GM12878 (cell line): Measurements from ENCODE around the gene ADGRD1. TPM values are rescaled to one million over a fixed set of nuclear protein-coding genes. Genes with fewer than 3 reads are reported as not detected.

ENCODE experiments used
- ATAC-seq: fragments of 200-7000 bp; cut with Tn5 transposase; 3 replicates; pipeline ENCODE4 v1.9.1; 2020; ENCODE audit warnings: mild to moderate bottlenecking, moderate library complexity
- BruUV-seq: library from RNA; stranded (reverse); fragments of 400-500 nt; replicated peaks from 2 replicates; lab custom pipeline; 2021; lab: Mats Ljungman, UMichigan
- CTCF ChIA-PET: fragments of 300-600 bp; sonication (Branson Sonifier 250); formaldehyde crosslinking; extraction: SDS; loops from one replicate; lab custom pipeline; 2021; ENCODE audit warnings: inconsistent platforms; lab: Yijun Ruan, JAX
- POLR2A ChIA-PET: fragments of 350-600 bp; formaldehyde crosslinking; extraction: SDS; loops from one replicate; lab custom pipeline; 2021; ENCODE audit warnings: inconsistent platforms; lab: Charles Lee
- RAD21 ChIA-PET: fragments of 300-600 bp; sonication (Branson Sonifier 250); formaldehyde crosslinking; loops from one replicate; lab custom pipeline; 2023; ENCODE audit warnings: antibody characterized with exemption; ENCODE audit not compliant: unreplicated experiment; lab: Charles Lee
- SMC1A ChIA-PET: fragments of 300-600 bp; sonication (Branson Sonifier 250); formaldehyde crosslinking; loops from one replicate; lab custom pipeline; 2023; ENCODE audit not compliant: unreplicated experiment, uncharacterized antibody; lab: Charles Lee
- DNase-seq: peaks from one replicate; pipeline ENCODE4 v3.0.0-alpha.2; 2011; ENCODE audit warnings: low read depth, low spot score
- FAIRE-seq: peaks from 3 replicates; lab custom pipeline; 2011; peaks lifted over from hg19 to GRCh38; lab: Jason Lieb, UNC
- H2AFZ ChIP-seq: 2 replicates; pipeline ENCODE4 v1.6.0; 2011; ENCODE audit warnings: low read depth, low read length, control low read depth; ENCODE audit not compliant: control insufficient read depth
- H3K27ac ChIP-seq: 2 replicates; pipeline ENCODE4 v1.5.1; 2011; ENCODE audit warnings: control low read depth; ENCODE audit not compliant: control insufficient read depth, insufficient read depth
- H3K27me3 ChIP-seq, 2 experiments: replicated peaks in 1 of 2; 2 replicates each; pipeline versions ENCODE4 v1.6.0 to v1.6.1; 2011; ENCODE audit warnings: low read length in 1 of 2; ENCODE audit not compliant: control insufficient read depth in 2 of 2, insufficient read depth in 2 of 2
- H3K36me3 ChIP-seq, 2 experiments: 2 replicates each; pipeline ENCODE4 v1.5.1; 2011; ENCODE audit warnings: low read length in 1 of 2; ENCODE audit not compliant: control insufficient read depth in 2 of 2, insufficient read depth in 2 of 2
- H3K4me1 ChIP-seq: 2 replicates; pipeline ENCODE4 v1.6.1; 2011; ENCODE audit warnings: mild to moderate bottlenecking, low read length, moderate library complexity, mixed read lengths; ENCODE audit not compliant: control insufficient read depth, insufficient read depth
- H3K4me2 ChIP-seq: 2 replicates; pipeline ENCODE4 v1.6.0; 2011; ENCODE audit warnings: control low read depth; ENCODE audit not compliant: control insufficient read depth, insufficient read depth
- H3K4me3 ChIP-seq: fragments of 200-600 bp; sonication (generic); 2 replicates; pipeline ENCODE4 v1.5.1; 2016
- H3K79me2 ChIP-seq: 2 replicates; pipeline ENCODE4 v1.6.0; 2011; ENCODE audit warnings: low read length; ENCODE audit not compliant: control insufficient read depth, insufficient read depth
- H3K9ac ChIP-seq: 2 replicates; pipeline ENCODE4 v1.8.0; 2011; ENCODE audit warnings: low read length, control low read depth, mixed read lengths; ENCODE audit not compliant: control insufficient read depth, insufficient read depth
- H3K9me3 ChIP-seq: replicated peaks from 3 replicates; pipeline ENCODE4 v1.5.1; 2011; ENCODE audit warnings: mild to moderate bottlenecking, low read length; ENCODE audit not compliant: control insufficient read depth, insufficient read depth
- H4K20me1 ChIP-seq: 2 replicates; pipeline ENCODE4 v1.6.0; 2011; ENCODE audit not compliant: control insufficient read depth, insufficient read depth
- CTCF ChIP-seq, 3 experiments: IDR thresholded peaks in 2 of 3; conservative IDR thresholded peaks in 1 of 3; 2 replicates each; pipeline ENCODE4 v1.5.1; 2011; ENCODE audit warnings: low read depth in 3 of 3, low read length in 3 of 3, mild to moderate bottlenecking in 3 of 3, control low read depth in 2 of 3, moderate library complexity in 2 of 3, inconsistent platforms in 1 of 3, mixed read lengths in 1 of 3; ENCODE audit not compliant: control insufficient read depth in 2 of 3, insufficient read depth in 1 of 3; ENCODE audit errors: extremely low read depth in 1 of 3
- EGR1 ChIP-seq, 2 experiments: IDR thresholded peaks; 1 replicate in 1 of 2; 2 replicates in 1 of 2; pipeline ENCODE4 v1.6.1; 2011 to 2012; ENCODE audit warnings: low read depth in 2 of 2, low read length in 2 of 2, borderline replicate concordance in 1 of 2, mild to moderate bottlenecking in 1 of 2, moderate library complexity in 1 of 2
- FOXK2 ChIP-seq: fragments of 450-650 bp; IDR thresholded peaks from 2 replicates; pipeline ENCODE4 v1.6.1; 2017; ENCODE audit warnings: mild to moderate bottlenecking, moderate library complexity
- HDAC2 ChIP-seq: fragments of 200-600 bp; sonication (generic); IDR thresholded peaks from 2 replicates; pipeline ENCODE4 v1.6.1; 2017
- MEF2A ChIP-seq: IDR thresholded peaks from 2 replicates; pipeline ENCODE4 v1.6.1; 2011; ENCODE audit warnings: low read depth, mild to moderate bottlenecking, low read length, moderate library complexity; ENCODE audit not compliant: insufficient read depth
- PML ChIP-seq: IDR thresholded peaks from 2 replicates; pipeline ENCODE4 v1.6.1; 2012; ENCODE audit warnings: low read length, inconsistent platforms
- RCOR1 ChIP-seq: conservative IDR thresholded peaks from 2 replicates; pipeline ENCODE4 v1.6.1; 2012; ENCODE audit warnings: low read depth, low read length, improper control_type of control experiment
- SIN3A ChIP-seq: IDR thresholded peaks from 2 replicates; pipeline ENCODE4 v1.6.1; 2012; ENCODE audit warnings: low read depth, low read length, improper control_type of control experiment
- SMAD5 ChIP-seq: IDR thresholded peaks from 2 replicates; pipeline ENCODE4 v1.6.1; 2016; ENCODE audit warnings: antibody characterized with exemption, low read depth
- SMC3 ChIP-seq: IDR thresholded peaks from 2 replicates; pipeline ENCODE4 v1.6.1; 2011; ENCODE audit warnings: low read length, improper control_type of control experiment, borderline replicate concordance
- SPI1 ChIP-seq: IDR thresholded peaks from 2 replicates; pipeline ENCODE4 v1.6.1; 2011; ENCODE audit warnings: low read depth, mild to moderate bottlenecking, low read length, moderate library complexity, borderline replicate concordance; ENCODE audit not compliant: insufficient read depth
- TBL1XR1 ChIP-seq: IDR thresholded peaks from 2 replicates; pipeline ENCODE4 v1.6.1; 2012; ENCODE audit warnings: low read depth, low read length, improper control_type of control experiment
- USF2 ChIP-seq: IDR thresholded peaks from 2 replicates; pipeline ENCODE4 v1.6.1; 2011; ENCODE audit warnings: low read depth, low read length, improper control_type of control experiment, borderline replicate concordance
- ZBTB40 ChIP-seq: fragments of 450-650 bp; IDR thresholded peaks from 2 replicates; pipeline ENCODE4 v1.6.1; 2016; ENCODE audit warnings: mild to moderate bottlenecking, moderate library complexity, borderline replicate concordance
- WGBS: methylation state at CpG from one replicate; pipeline ENCODE4 v1.1.6; 2016; ENCODE audit warnings: low lambda C conversion rate; ENCODE audit not compliant: insufficient replicate concordance, insufficient coverage; ENCODE audit errors: missing lambda C conversion rate; 5-methylcytosine and 5-hydroxymethylcytosine counted together
- in situ Hi-C: fragments of 300-500 bp; cut with MboI; formaldehyde crosslinking; loops from 9 replicates; pipeline ENCODE4 v1.14.3; 2018; ENCODE audit warnings: mixed read lengths
- intact Hi-C: fragments of 100-400 bp; cut with micrococcal nuclease; formaldehyde crosslinking; loops from one replicate; pipeline ENCODE4 v1.14.2; 2022; ENCODE audit not compliant: unreplicated experiment
- polyA plus RNA-seq, 11 experiments: library from polyadenylated mRNA; depleted of rRNA in 4 of 11; unstranded in 6 of 11; stranded (reverse) in 5 of 11; fragments of >200 nt; fragmentation: Nextera tagmentation in 4 of 11; fragmentation: Illumina TruSeq in 1 of 11; extraction: Ambion mirVana in 4 of 11; extraction: Trizol in 1 of 11; gene quantifications; 1 replicate in 1 of 11; 2 replicates in 10 of 11; pipeline versions ENCODE4 v1.2.1 to v1.2.3, GENCODE V29; 2011 to 2016; ENCODE audit warnings: inconsistent platforms in 2 of 11, missing spikeins in 2 of 11, low read depth in 1 of 11
- total RNA-seq, 4 experiments: library from RNA; depleted of rRNA in 3 of 4; stranded (reverse); fragments of >200 nt in 3 of 4; fragmentation: Illumina TruSeq in 1 of 4; extraction: Trizol in 1 of 4; gene quantifications; 2 replicates each; pipeline versions ENCODE4 v1.2.1 to v1.2.3, GENCODE V29; 2013 to 2021

The ADGRD1 gene
- total and polyA plus RNA-seq, 10 of the 15 experiments (the other 5 are each of a cell fraction or from before 2014, with no cell fraction given): 0.15 to 12.7 (median 1.2) TPM

- WGBS: 85% methylated on average over 23 of the region's 23 CpGs
- H4K20me1 ChIP-seq: no peaks in the 10 kb centered on the region
- ChIA-PET SMC1A (no interaction called here), RAD21 (no interaction called here), CTCF (no interaction called here), POLR2A (no interaction called here)
- H3K79me2 ChIP-seq: no peaks in the 10 kb centered on the region
- DNase-seq: no peak
- ATAC-seq: no peak
- no peaks in the 10 kb centered on the region for H3K9me3 ChIP-seq
- no peak overlapping the region for H3K9ac ChIP-seq
- H3K27me3 ChIP-seq: no peaks in the 10 kb centered on the region; a peak in 1 of 4 replicates
- no TSS peak for BruUV-seq
- no peaks in the 10 kb centered on the region for H3K4me1 ChIP-seq
- no peaks in the 10 kb centered on the region for H3K36me3 ChIP-seq
- no peak for FAIRE-seq
- H3K4me3 ChIP-seq: no peak overlapping the region
- no peak overlapping the region for H3K4me2 ChIP-seq
- H3K27ac ChIP-seq: no peak overlapping the region
- intact Hi-C loops (no loop called here), in situ Hi-C loops (no loop called here)
- no peak overlapping the region for H2AFZ ChIP-seq
- TF ChIP-seq ZBTB40: no peak
- no peak for TF ChIP-seq SMAD5
- no peak for TF ChIP-seq FOXK2
- no peak for TF ChIP-seq USF2
- no peak for TF ChIP-seq MEF2A
- TF ChIP-seq SPI1: no peak
- TF ChIP-seq HDAC2: no peak
- no peak for TF ChIP-seq SIN3A
- TF ChIP-seq RCOR1: no peak
- no peak for TF ChIP-seq SMC3
- TF ChIP-seq PML: no peak
- no peak for TF ChIP-seq TBL1XR1
- TF ChIP-seq CTCF (IDR thresholded peaks at IDR 0.05 in 2 of 3, conservative IDR thresholded peaks at IDR 0.05 in 1 of 3; ENCODE audit: control insufficient read depth in 2 of 3, extremely low read depth in 1 of 3, insufficient read depth in 1 of 3, low read depth in 3 of 3, low read length in 3 of 3): no peak
- no peak for TF ChIP-seq EGR1 (IDR thresholded peaks at IDR 0.05; ENCODE audit: borderline replicate concordance in 1 of 2, low read depth in 2 of 2, low read length in 2 of 2)
These were observed 72.4 kb downstream of the ADGRD1 start for GRCh38 chr12:131025939-131026702.
